Subcutaneous abdominal adipose tissue (tissue), 5 donors: Measurements from ENCODE around the gene SPATA6L.
"Not testable (repeated sequence)": the region's sequence is repeated elsewhere in the genome, so short reads cannot be mapped to it uniquely, and the experiment has no call there.

Source experiments
- H3K27ac ChIP-seq: one replicate; pipeline ENCODE4 v1.7.0; 2013; ENCODE audit warnings: low read depth, mild to moderate bottlenecking, inconsistent platforms, low read length, moderate library complexity
- H3K27me3 ChIP-seq, 5 donors: one replicate each; pipeline ENCODE4 v1.7.0; 2013; ENCODE audit warnings: low read length in 5 of 5, inconsistent platforms in 1 of 5; ENCODE audit not compliant: control insufficient read depth in 5 of 5, insufficient read depth in 4 of 5
- H3K36me3 ChIP-seq, 5 donors: one replicate each; pipeline ENCODE4 v1.7.0; 2013; ENCODE audit warnings: low read length in 5 of 5; ENCODE audit not compliant: control insufficient read depth in 5 of 5, insufficient read depth in 5 of 5
- H3K4me1 ChIP-seq, 5 donors: one replicate each; pipeline ENCODE4 v1.7.0; 2013; ENCODE audit warnings: low read length in 5 of 5, mild to moderate bottlenecking in 3 of 5, moderate library complexity in 1 of 5; ENCODE audit not compliant: control insufficient read depth in 5 of 5, insufficient read depth in 5 of 5
- H3K4me3 ChIP-seq, 5 donors: one replicate each; pipeline ENCODE4 v1.7.0; 2013; ENCODE audit warnings: low read length in 5 of 5, low read depth in 1 of 5
- H3K9ac ChIP-seq, 5 donors: one replicate each; pipeline ENCODE4 v1.7.0; 2013; ENCODE audit warnings: low read length in 5 of 5, mild to moderate bottlenecking in 4 of 5, moderate library complexity in 3 of 5
- H3K9me3 ChIP-seq, 5 donors: one replicate each; pipeline ENCODE4 v1.7.0; 2013; ENCODE audit warnings: low read length in 5 of 5; ENCODE audit not compliant: control insufficient read depth in 5 of 5
- donor health status: healthy.
- donor health status: healthy.
- donor health status: healthy.
- donor health status: healthy.
- donor health status: healthy.

Gene SPATA6L

GRCh38 chr9:4617752-4618151 is 48.5 kb downstream of the SPATA6L start:
- Histone ChIP-seq H3K9ac (no peak overlapping the region), H3K9me3 (no peaks in the 10 kb centered on the region), H3K4me1 (peaks cover 0 to 5% (median 0%) of the 10 kb centered on the region in 5 donors), H3K4me3 (no peak overlapping the region), H3K27me3 (no peaks in the 10 kb centered on the region), H3K36me3 (no peaks in the 10 kb centered on the region), H3K27ac (no peak overlapping the region)

DNA sequence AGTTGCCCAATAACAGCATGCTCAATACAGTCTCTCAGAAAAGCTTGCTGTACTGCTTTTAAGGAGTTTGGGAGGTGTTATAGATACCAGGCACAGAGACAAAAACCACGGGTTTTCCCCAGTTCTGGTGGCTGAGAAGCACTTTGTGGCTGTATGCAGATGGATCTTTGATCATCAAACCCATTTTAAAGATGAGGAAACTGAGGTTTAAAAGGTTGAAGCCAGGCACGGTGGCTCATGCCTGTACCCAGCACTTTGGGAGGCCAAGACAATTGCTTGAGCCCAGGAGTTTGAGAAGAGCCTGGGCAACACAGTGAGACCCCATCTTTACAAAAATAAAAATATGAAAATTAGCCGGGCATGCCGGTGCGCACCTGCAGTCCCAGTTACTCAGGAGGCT is 50.5 kb downstream of the SPATA6L start:
- no peak overlapping the region for H3K27ac ChIP-seq
- no peak overlapping the region for H3K4me3 ChIP-seq
- H3K4me1 ChIP-seq: peaks cover 0 to 5% (median 0%) of the 10 kb centered on the region in 5 donors
- no peak overlapping the region for H3K9ac ChIP-seq
- H3K36me3 ChIP-seq: no peaks in the 10 kb centered on the region
- no peaks in the 10 kb centered on the region for H3K27me3 ChIP-seq
- no peaks in the 10 kb centered on the region for H3K9me3 ChIP-seq

GRCh38 chr9:4615251-4615650 is 51.0 kb downstream of the SPATA6L start:
- H3K9me3 ChIP-seq: no peaks in the 10 kb centered on the region
- H3K4me1 ChIP-seq: peaks cover 0 to 5% (median 0%) of the 10 kb centered on the region in 5 donors
- no peaks in the 10 kb centered on the region for H3K27me3 ChIP-seq
- no peak overlapping the region for H3K27ac ChIP-seq
- no peaks in the 10 kb centered on the region for H3K36me3 ChIP-seq
- no peak overlapping the region for H3K9ac ChIP-seq
- H3K4me3 ChIP-seq: no peak overlapping the region

- Histone ChIP-seq H3K4me3 (no peak overlapping the region), H3K27me3 (no peaks in the 10 kb centered on the region), H3K36me3 (no peaks in the 10 kb centered on the region), H3K9me3 (no peaks in the 10 kb centered on the region), H3K27ac (no peak overlapping the region), H3K9ac (no peak overlapping the region), H3K4me1 (peaks cover 0 to 5% (median 0%) of the 10 kb centered on the region in 5 donors)
These were observed 51.7 kb downstream of the SPATA6L start for GRCh38 chr9:4614627-4615026.

GRCh38 chr9:4606033-4606432 is 60.2 kb downstream of the SPATA6L start:
- not testable (repeated sequence) for H3K9ac ChIP-seq, H3K4me3 ChIP-seq, H3K4me1 ChIP-seq, H3K36me3 ChIP-seq, H3K27ac ChIP-seq, H3K9me3 ChIP-seq, H3K27me3 ChIP-seq

DNA sequence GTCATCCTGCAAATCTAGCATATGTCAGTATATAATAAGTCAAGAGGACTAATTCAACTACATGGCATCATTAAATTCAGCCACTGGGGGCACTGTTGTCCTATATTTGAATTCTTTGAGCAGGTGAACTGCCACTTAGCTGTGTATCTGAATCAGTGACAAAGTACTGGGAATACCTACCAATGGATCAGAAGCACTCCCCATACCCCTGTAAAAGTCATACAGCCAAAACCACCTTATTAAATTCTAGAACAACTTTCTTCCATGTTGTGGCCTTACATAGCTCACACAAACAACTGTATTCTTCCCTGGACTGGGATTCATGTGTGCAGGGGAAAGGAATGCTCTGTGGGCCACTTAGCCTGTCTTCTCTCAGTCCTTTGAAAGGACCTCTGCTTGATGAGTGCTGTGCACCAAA is 61.6 kb downstream of the SPATA6L start:
- no peaks in the 10 kb centered on the region for H3K36me3 ChIP-seq
- H3K4me1 ChIP-seq: peaks cover 0 to 2% (median 0%) of the 10 kb centered on the region in 5 donors
- no peaks in the 10 kb centered on the region for H3K27me3 ChIP-seq
- no peak overlapping the region for H3K27ac ChIP-seq
- H3K4me3 ChIP-seq: no peak overlapping the region
- no peaks in the 10 kb centered on the region for H3K9me3 ChIP-seq
- H3K9ac ChIP-seq: no peak overlapping the region

DNA sequence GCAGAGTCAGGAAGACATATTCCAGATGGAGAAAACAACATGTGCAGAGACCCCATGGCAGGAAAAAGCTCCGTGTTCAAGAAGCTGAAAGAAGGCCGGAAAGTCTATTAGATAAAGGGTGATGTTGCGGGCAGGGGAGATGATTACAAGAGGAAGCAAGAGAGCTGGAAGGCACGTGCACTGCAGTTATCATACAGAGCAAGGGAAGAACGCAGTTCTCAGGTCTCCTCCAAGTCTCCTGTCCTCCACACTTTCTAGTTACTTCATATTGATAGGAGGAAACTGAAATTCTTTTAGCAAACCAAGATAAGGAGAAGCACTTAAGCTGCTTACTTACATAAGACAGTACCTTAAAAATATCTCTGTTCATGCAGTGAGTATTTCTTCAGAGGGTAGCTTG is 62.5 kb downstream of the SPATA6L start:
- Histone ChIP-seq H3K4me3 (no peak overlapping the region), H3K4me1 (peaks cover 0 to 2% (median 0%) of the 10 kb centered on the region in 5 donors), H3K9me3 (peaks cover 0 to 3% (median 0%) of the 10 kb centered on the region in 5 donors), H3K9ac (no peak overlapping the region), H3K27ac (no peak overlapping the region), H3K27me3 (no peaks in the 10 kb centered on the region), H3K36me3 (no peaks in the 10 kb centered on the region)

GRCh38 chr9:4600368-4600767 is 65.9 kb downstream of the SPATA6L start:
- peaks cover 0 to 3% (median 0%) of the 10 kb centered on the region in 5 donors for H3K9me3 ChIP-seq
- H3K4me1 ChIP-seq: peaks cover 0 to 14% (median 0%) of the 10 kb centered on the region in 5 donors
- no peaks in the 10 kb centered on the region for H3K27me3 ChIP-seq
- no peaks in the 10 kb centered on the region for H3K36me3 ChIP-seq
- H3K9ac ChIP-seq: no peak overlapping the region
- H3K4me3 ChIP-seq: no peak overlapping the region
- H3K27ac ChIP-seq: no peak overlapping the region

- Histone ChIP-seq H3K9ac (peak overlapping the region in 1 of 5 donors; percentile 12), H3K4me3 (peak overlapping the region in 1 of 5 donors; percentile 7), H3K27ac (peak overlapping the region; percentile 32)
These were observed 69.9 kb downstream of the SPATA6L start for GRCh38 chr9:4596165-4596922.

DNA sequence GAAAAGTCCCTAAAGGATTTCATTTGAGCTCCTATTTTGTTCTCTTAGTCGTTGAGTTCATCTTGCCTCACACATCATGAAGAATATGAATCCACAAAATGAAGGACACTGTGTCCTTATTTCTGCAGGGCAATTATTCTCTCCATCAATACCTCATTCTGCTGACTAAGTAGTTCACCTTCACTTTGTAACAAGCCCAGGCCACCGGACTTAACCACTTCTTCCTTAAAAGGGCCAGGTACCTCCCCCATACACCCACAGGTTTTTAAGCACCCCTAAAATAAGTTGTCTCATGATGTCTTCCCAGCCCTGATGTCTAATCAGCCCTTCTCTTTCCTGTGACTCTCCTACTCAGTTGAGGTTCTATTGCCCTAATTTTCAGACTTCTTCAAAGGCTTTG is 71.3 kb downstream of the SPATA6L start:
- Histone ChIP-seq H3K4me3 (no peak overlapping the region), H3K9ac (no peak overlapping the region), H3K4me1 (peaks cover 0 to 25% (median 8%) of the 10 kb centered on the region in 5 donors), H3K27ac (no peak overlapping the region), H3K27me3 (no peaks in the 10 kb centered on the region), H3K9me3 (peaks cover 0 to 3% (median 0%) of the 10 kb centered on the region in 5 donors), H3K36me3 (no peaks in the 10 kb centered on the region)

More at GRCh38 chr9:4596165-4596922, 69.9 kb downstream of the SPATA6L start:
- Histone ChIP-seq H3K36me3 (no peaks in the 10 kb centered on the region), H3K9me3 (peaks cover 0 to 3% (median 0%) of the 10 kb centered on the region in 5 donors), H3K27me3 (no peaks in the 10 kb centered on the region), H3K4me1 (peaks cover 0 to 15% (median under 1%) of the 10 kb centered on the region in 5 donors)
